ENCODE data around the gene ANXA1.

Gene ANXA1

GRCh38 chr9:73215249-73215648 is 63.6 kb downstream of the ANXA1 start:
- DNase-seq = no peak

- no peak for DNase-seq
Observed at GRCh38 chr9:73216100-73216499, 64.4 kb downstream of the ANXA1 start.
